Measurements from ENCODE around the gene FAT1. TPM values are rescaled to one million over a fixed set of nuclear protein-coding genes. Genes with fewer than 3 reads are reported as not detected.

FAT1 gene
- total and polyA plus RNA-seq, 2 donors (not counting 1 experiment from before 2014, with no cell fraction given): 151 to 729 TPM

GRCh38 chr4:186605261-186605865, 118.3 kb downstream of the FAT1 start:
- Histone ChIP-seq H3K79me2 (ENCODE audit: control insufficient read depth, insufficient read depth, low read length) (no peaks in the 10 kb centered on the region), H3K9ac (ENCODE audit: insufficient read depth, low read length) (no peak overlapping the region)

DNA sequence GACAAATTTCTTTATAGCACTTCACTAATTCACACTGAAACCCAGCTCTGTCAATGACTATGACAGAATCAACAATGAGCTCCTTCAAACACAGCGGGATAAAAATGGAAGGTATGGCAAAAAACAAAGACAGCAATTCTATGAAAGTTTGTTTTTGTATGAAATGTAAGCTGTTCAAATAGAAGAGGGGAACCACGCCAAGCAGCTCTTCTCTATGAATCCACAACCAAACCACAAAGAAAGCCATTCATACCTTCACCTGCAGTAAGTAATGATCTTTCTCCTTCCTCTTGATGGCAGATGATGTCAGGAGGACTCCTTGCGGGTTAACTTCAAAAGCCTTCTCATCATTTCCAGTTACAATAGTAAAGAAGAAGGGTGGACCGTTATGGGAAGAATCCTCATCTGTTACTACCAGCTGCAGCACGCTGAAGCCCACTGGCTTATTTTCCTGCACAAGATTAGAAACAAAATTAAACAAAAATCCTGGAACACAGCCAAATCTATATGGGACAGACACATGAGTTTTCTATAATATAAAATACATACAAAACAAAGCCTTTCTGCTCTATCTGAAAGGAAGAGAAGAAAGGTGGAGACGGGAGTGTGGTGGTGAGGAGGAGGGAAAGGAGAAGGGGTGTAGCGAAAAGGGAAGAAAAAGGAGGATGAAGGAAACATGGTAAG, 119.4 kb downstream of the FAT1 start:
- Histone ChIP-seq H2AFZ (ENCODE audit: low read length) (no peak overlapping the region), H3K4me3 (replicated peaks in 1 of 4; ENCODE audit: control extremely low read depth in 1 of 4, insufficient read depth in 1 of 4, low read depth in 3 of 4, low read length in 4 of 4) (no peak overlapping the region), H3K4me2 (ENCODE audit: extremely low read depth, insufficient read depth, low read length) (no peak overlapping the region), H4K20me1 (ENCODE audit: control insufficient read depth, extremely low read depth, insufficient read depth, low read length) (no peaks in the 10 kb centered on the region), H3K9ac (ENCODE audit: insufficient read depth, low read length) (no peak overlapping the region), H3K27ac (ENCODE audit: insufficient read depth, low read length) (no peak overlapping the region), H3K36me3 (ENCODE audit: control insufficient read depth, insufficient read depth, low read length) (peaks cover 29% of the 10 kb centered on the region), H3K27me3 (ENCODE audit: control insufficient read depth, insufficient read depth, low read length) (no peaks in the 10 kb centered on the region), H3K4me1 (ENCODE audit: control insufficient read depth, extremely low read depth, insufficient read depth, low read length) (no peaks in the 10 kb centered on the region), H3K79me2 (ENCODE audit: control insufficient read depth, insufficient read depth, low read length) (no peaks in the 10 kb centered on the region), H3K9me3 (ENCODE audit: control insufficient read depth, insufficient read depth, low read depth, low read length) (no peaks in the 10 kb centered on the region)
- no peak for TF ChIP-seq EZH2 (IDR thresholded peaks at IDR 0.05; ENCODE audit: low read length, missing control alignments)
- TF ChIP-seq, protein P1, sequence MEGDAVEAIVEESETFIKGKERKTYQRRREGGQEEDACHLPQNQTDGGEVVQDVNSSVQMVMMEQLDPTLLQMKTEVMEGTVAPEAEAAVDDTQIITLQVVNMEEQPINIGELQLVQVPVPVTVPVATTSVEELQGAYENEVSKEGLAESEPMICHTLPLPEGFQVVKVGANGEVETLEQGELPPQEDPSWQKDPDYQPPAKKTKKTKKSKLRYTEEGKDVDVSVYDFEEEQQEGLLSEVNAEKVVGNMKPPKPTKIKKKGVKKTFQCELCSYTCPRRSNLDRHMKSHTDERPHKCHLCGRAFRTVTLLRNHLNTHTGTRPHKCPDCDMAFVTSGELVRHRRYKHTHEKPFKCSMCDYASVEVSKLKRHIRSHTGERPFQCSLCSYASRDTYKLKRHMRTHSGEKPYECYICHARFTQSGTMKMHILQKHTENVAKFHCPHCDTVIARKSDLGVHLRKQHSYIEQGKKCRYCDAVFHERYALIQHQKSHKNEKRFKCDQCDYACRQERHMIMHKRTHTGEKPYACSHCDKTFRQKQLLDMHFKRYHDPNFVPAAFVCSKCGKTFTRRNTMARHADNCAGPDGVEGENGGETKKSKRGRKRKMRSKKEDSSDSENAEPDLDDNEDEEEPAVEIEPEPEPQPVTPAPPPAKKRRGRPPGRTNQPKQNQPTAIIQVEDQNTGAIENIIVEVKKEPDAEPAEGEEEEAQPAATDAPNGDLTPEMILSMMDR (conservative IDR thresholded peaks at IDR 0.05 in 1 of 2, IDR thresholded peaks at IDR 0.05 in 1 of 2; ENCODE audit: low read depth in 1 of 2, low read length in 2 of 2): no peak
- no peak for DNase-seq (ENCODE audit: low read depth in 2 of 2)

More at GRCh38 chr4:186605261-186605865, 118.3 kb downstream of the FAT1 start:
- DNase-seq (ENCODE audit: low read depth in 2 of 2): no peak
- Histone ChIP-seq H3K4me1 (ENCODE audit: control insufficient read depth, extremely low read depth, insufficient read depth, low read length) (no peaks in the 10 kb centered on the region), H3K9me3 (ENCODE audit: control insufficient read depth, insufficient read depth, low read depth, low read length) (no peaks in the 10 kb centered on the region), H4K20me1 (ENCODE audit: control insufficient read depth, extremely low read depth, insufficient read depth, low read length) (no peaks in the 10 kb centered on the region), H3K27ac (ENCODE audit: insufficient read depth, low read length) (no peak overlapping the region), H3K36me3 (ENCODE audit: control insufficient read depth, insufficient read depth, low read length) (peaks cover 25% of the 10 kb centered on the region), H3K4me2 (ENCODE audit: extremely low read depth, insufficient read depth, low read length) (no peak overlapping the region), H3K4me3 (replicated peaks in 1 of 4; ENCODE audit: control extremely low read depth in 1 of 4, insufficient read depth in 1 of 4, low read depth in 3 of 4, low read length in 4 of 4) (no peak overlapping the region), H2AFZ (ENCODE audit: low read length) (no peak overlapping the region), H3K27me3 (ENCODE audit: control insufficient read depth, insufficient read depth, low read length) (no peaks in the 10 kb centered on the region)
- TF ChIP-seq, protein P1 (conservative IDR thresholded peaks at IDR 0.05 in 1 of 2, IDR thresholded peaks at IDR 0.05 in 1 of 2; ENCODE audit: low read depth in 1 of 2, low read length in 2 of 2): no peak
- no peak for TF ChIP-seq EZH2 (IDR thresholded peaks at IDR 0.05; ENCODE audit: low read length, missing control alignments)

- peaks cover 26% of the 10 kb centered on the region for H3K36me3 ChIP-seq (ENCODE audit: control insufficient read depth, insufficient read depth, low read length)
- TF ChIP-seq, protein P1 (conservative IDR thresholded peaks at IDR 0.05 in 1 of 2, IDR thresholded peaks at IDR 0.05 in 1 of 2; ENCODE audit: low read depth in 1 of 2, low read length in 2 of 2): no peak
- no peak for TF ChIP-seq EZH2 (IDR thresholded peaks at IDR 0.05; ENCODE audit: low read length, missing control alignments)
- H3K27me3 ChIP-seq (ENCODE audit: control insufficient read depth, insufficient read depth, low read length): no peaks in the 10 kb centered on the region
- H4K20me1 ChIP-seq (ENCODE audit: control insufficient read depth, extremely low read depth, insufficient read depth, low read length): no peaks in the 10 kb centered on the region
- no peak overlapping the region for H3K4me2 ChIP-seq (ENCODE audit: extremely low read depth, insufficient read depth, low read length)
- no peak overlapping the region for H3K4me3 ChIP-seq (replicated peaks in 1 of 4; ENCODE audit: control extremely low read depth in 1 of 4, insufficient read depth in 1 of 4, low read depth in 3 of 4, low read length in 4 of 4)
- H2AFZ ChIP-seq (ENCODE audit: low read length): no peak overlapping the region
- no peak overlapping the region for H3K9ac ChIP-seq (ENCODE audit: insufficient read depth, low read length)
- no peak overlapping the region for H3K27ac ChIP-seq (ENCODE audit: insufficient read depth, low read length)
- DNase-seq (ENCODE audit: low read depth in 2 of 2): no peak
- no peaks in the 10 kb centered on the region for H3K9me3 ChIP-seq (ENCODE audit: control insufficient read depth, insufficient read depth, low read depth, low read length)
- H3K79me2 ChIP-seq (ENCODE audit: control insufficient read depth, insufficient read depth, low read length): no peaks in the 10 kb centered on the region
- no peaks in the 10 kb centered on the region for H3K4me1 ChIP-seq (ENCODE audit: control insufficient read depth, extremely low read depth, insufficient read depth, low read length)
These were observed 120.7 kb downstream of the FAT1 start for GRCh38 chr4:186602978-186603377.

All from fibroblast of lung (primary cell).